Fibroblast of peridontal ligament (primary cell): Measurements from ENCODE around the gene KAT7.

ENCODE experiments used
- DNase-seq: peaks from one replicate; pipeline ENCODE4 v3.0.0-alpha.2; 2010; ENCODE audit errors: extremely low read depth

Gene KAT7

DNA sequence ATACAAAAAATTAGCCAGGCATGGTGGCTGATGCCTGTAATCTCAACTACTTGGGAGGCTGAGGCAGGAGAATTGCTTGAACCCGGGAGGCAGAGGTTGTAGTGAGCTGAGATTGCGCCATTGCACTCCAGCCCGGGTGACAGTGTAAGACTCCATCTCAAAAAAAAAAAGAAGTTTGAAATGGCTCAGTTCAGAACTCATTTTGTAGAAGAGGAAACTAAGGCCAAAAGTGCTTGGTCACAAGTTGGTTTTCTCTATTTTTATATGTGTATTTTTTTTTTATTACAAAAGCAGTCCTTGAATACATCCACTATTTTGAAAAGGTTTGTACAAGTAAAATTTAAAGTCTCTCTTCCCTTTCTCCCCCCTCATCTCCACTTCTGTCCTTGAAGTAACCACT is 53.9 kb downstream of the KAT7 start:
- no peak for DNase-seq

- DNase-seq, result no peak
Measured at GRCh38 chr17:49842846-49843245, 54.4 kb downstream of the KAT7 start.

- DNase-seq, result no peak
Measured at GRCh38 chr17:49843774-49844350, 55.4 kb downstream of the KAT7 start.

GRCh38 chr17:49845321-49845720 is 56.8 kb downstream of the KAT7 start:
- DNase-seq, result peak; percentile 20

DNA sequence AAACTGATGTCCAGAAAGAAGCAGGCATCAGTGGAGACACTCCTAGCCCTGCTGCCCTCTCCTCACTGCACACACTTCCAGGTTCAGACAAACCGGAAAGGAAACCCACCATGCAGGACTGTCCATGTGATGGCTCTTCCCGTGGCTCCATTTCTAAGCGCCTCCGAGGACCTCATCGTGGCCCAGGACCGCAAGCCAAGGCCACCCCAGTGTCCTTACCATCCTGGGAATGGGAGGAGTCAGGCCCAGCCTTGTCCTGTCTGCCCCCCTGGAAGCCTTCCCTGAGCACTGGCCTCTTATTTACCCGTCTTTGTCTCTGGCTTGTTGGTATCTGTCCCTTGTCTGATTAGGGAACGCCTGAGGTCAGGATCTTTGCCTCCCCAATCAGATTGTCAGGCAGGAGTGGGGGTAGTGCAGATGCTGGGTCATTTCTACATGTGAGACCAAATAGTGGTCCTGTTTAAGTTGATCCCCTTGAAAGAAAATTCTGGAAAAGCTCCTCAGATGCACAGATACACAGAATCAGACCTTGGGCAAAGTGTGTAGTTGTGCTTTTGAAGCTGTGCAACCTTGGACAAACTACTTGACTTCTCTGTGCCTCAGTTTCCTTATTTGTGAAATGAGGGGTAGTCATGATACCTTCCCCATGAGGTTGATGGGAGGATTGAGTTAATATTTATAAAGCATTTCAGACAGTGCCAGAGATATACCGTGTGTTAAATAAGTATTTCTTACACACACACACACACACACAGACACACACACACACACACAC is 58.6 kb downstream of the KAT7 start:
- DNase-seq, result no peak

GRCh38 chr17:49848019-49848473 is 59.6 kb downstream of the KAT7 start, which contains the start of gene TAC4:
Gene TAC4, minus strand, starts transcription at chr17:49848069. Its CDS starts 52 bp downstream, at chr17:49848017.
- no peak for DNase-seq

GRCh38 chr17:49848739-49849138 is 60.3 kb downstream of the KAT7 start:
- no peak for DNase-seq

GRCh38 chr17:49850218-49850610 is 61.7 kb downstream of the KAT7 start:
- no peak for DNase-seq

DNA sequence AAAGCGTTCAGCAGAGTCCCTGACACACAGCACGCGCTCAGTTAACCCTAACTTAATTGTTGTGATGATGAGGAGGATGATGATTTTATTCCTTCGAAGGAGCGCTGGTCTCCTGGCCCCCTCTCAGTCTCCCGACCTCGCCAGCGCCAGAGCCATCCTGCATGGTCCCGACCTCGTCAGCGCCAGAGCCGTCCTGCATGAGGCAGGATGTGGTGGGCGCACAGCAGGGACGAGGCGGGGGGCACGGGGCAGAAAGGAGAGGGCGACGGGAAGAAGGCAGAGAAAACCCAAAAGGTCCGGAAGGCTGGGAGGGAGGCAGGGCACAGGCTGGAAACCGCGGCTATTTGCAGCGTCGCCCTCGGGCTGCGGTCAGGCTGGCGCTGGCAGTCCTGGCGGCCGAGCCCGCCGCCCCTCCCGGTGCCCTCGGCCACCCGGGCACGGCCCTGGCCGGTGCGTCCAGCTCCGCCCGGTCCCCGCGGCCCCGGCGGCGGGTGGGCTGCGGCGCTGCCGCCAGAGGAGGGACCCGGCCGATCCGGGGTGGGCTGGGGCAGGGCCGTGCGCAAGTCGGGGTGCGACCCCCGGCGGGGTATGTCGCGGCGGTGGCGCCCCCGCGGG is 62.4 kb downstream of the KAT7 start:
- no peak for DNase-seq

DNA sequence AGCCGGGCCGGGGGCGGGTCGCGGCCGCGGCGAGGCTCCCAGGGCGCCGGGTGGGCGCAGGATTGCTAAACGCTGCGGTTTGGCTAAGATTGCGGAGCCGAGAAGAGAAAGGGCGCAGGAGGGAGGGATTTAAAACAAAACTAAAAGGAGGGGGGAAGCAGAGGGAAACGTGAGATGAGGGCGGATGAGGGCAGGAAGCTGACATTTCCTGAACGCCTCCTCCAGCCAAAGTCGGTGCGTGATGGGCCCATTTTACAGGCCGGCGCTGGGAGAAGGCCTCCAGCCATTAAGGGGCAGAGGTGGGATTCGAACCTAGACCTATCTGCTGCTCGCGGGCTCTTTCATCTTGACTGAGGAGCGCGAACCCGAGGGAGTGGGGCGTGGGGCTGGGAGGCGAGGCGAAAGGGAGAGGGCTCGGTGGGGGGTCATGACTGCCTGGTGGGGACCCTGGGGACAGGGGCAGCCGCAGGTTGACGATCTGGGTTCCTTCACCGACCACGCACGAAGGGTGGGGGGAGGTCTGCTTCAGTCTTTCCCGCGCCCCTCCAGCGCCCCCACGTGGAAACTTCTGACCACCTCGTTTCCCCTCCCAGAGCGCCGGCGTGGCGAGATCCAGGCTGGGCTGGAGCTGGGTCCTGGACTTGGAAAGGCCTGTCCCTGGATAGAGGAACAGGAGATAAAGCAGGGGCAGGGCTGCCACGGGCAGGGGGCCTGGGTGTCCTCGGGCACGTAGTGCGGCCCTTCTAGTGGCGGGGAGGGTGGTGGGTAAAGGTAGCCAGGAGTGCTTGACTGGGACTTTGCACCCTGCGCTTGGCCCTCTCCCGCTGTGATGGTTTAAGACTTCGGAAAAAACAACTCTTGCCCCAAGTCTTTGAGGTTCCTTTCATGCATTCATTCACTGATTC is 63.2 kb downstream of the KAT7 start:
- DNase-seq, result peak; percentile 74

DNA sequence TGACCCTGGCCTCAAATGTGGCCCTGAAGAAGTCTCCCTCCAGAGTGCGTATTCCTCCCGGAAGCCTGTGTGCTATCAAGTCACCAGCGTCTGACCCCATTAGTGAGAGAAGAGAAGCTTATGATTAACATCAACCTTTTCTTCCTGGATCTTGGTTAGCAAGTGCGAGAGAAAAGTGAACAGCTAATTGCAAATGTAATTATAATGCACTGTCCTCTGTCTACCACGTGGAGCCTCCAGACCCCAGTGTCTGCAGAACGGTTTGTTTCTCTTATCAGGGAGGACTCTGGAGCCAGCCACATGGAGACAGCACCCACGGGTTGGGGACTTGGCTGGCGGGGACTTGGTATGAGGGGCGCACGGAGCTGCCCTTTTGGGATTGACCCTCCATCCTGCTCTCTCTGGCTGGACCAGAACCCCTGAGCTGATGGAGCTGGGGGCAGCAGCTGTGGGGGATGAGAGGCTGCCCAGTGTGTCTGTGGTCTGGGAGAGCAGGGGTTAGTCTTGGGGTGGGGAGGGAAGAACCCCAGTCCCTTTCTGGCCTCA is 65.1 kb downstream of the KAT7 start:
- DNase-seq, result no peak

DNA sequence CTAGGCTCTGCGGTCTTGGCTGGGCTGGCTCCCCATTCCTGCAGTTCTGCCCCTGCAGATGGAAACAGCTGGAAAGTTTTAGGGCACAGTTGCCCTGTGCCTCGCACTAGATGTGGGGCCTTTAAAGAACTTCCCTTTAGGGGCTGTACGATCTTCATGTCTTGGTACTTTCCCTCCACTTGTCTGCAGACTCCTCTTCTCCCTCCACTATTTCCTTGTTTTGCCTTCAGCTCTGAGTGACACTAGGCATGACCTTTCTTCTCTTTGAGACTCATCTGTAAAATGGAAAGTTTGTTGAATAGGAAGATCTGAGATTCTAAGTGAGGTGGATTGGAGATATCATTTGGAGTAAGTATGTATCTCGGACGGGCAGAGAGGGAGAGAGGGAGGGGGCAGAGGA is 65.6 kb downstream of the KAT7 start:
- DNase-seq, result no peak

GRCh38 chr17:49858796-49859195 is 70.3 kb downstream of the KAT7 start:
- DNase-seq, result no peak

- no peak for DNase-seq
Measured at GRCh38 chr17:49859991-49860953, 71.8 kb downstream of the KAT7 start.

DNA sequence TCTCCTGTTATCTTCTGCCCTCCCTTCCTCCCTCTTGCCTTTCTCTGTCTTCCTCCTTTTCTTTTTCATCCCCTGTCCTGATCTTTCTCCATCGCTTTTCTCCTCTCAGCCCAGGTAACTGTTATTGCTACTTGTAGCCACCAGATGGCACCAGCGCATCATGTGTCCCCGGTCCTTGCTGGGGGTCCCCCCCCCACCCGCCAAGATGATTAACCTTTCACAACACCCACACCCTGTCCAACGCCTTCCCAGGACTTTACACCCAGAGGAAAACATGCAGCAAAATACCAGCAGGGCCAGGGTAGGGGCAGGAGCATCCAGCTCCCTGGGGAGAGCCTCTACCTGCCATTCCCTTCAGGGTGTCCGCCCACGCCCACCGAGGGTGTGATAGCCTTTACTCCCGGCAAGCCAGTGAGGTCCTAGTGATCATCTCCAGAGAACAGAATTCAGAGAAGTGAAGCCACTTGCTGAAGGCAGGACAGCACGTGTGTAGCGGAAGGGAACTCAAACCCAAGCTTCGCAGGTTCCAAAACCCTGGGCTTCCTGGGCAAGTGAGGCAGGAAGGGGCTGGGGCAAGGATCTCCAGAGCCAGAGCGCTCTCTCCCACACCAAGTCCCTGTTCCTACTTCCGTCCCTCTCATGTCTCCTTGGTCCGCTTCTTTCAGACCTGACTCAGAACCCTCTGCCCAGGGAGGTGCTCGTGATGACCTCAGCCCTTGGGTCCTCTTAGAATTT is 72.8 kb downstream of the KAT7 start:
- peak; percentile 41 for DNase-seq

DNA sequence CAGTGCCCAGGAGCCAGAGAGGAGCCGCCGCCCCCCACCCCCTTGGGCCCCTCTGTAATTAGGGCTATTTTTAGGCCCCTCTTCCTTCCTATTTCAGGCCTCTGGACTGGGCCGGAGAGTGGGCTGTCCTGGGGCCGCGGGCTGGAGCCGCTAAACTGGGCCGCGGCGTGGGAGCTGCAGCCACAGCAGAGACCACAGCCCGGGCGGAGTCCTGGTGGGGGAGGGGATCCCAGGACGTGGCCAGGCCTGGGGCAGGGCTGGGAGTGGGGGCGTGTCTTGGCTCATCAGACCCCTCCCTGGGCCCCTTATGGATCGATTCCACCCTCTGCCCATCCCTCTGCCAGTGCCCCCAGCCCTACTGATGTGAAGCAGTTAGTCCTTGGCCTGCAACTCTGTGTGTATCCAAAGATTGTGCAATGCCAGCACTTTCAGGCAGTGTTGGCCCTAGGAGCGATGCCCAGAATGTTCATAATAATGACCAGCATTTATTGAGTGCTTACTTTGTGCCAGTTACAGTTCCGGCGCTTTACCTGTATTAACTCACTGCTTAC is 74.4 kb downstream of the KAT7 start:
- peak; percentile 20 for DNase-seq

DNA sequence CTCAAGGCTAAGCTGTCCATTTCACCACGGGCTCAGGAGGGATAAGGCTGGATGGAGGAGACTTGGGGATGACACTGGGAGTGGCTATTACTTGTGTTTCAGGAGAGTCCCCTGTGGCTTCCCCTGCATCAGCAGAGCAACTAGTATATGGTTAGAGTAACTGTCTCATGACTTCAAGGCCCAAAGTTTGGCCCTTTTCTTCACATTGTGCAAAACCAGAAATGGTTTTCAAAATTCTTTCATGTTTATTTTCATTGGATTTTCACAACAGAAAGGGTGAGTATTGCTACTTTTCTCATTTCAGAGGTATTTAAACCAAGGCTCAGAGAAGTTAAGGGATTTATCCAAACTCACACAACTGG is 77.5 kb downstream of the KAT7 start:
- peak; percentile 54 for DNase-seq

DNA sequence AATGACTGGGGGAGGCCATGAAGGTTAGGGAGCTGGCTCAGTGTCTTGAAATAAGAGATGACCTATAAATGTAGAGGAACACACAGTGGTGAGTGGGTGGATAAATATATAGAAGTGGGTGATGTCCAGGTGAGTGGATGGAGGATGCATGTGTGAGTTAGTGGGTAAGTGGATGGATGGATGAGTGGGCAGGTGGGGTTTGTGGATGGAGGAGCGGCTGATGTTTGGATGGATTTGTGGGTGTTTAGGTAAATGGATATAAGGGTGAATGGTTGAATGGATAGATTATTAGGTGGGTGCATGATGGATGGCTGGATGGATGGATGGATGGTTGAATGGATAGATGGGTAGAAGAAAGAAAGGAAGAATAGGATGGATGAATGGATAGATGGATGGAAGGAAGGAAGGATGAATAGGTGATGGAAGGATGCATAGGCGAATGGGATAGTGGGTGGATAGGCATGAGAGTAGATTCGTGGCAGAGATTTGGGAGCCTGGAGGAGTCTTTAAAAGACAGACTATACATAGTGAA is 78.5 kb downstream of the KAT7 start:
- no peak for DNase-seq

DNA sequence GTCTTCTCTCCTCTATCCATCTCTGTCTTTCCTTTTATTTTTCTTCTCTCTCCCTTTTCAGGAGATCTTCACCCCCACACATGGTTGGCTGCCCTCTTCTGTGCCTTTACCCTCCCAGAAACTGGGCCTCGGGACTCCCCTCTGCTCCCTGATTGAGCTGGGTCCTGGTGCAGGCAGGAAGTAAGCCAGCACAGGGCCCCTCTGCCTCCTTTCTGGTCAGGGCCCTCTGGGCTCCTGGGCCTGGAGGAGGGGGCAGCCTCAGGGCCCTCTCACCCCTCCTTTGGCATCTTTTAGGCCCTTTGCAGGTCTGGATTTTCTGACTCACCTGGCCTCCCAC is 80.5 kb downstream of the KAT7 start:
- no peak for DNase-seq
